ENCODE results near the gene NDUFB3.

NDUFB3 gene

DNA sequence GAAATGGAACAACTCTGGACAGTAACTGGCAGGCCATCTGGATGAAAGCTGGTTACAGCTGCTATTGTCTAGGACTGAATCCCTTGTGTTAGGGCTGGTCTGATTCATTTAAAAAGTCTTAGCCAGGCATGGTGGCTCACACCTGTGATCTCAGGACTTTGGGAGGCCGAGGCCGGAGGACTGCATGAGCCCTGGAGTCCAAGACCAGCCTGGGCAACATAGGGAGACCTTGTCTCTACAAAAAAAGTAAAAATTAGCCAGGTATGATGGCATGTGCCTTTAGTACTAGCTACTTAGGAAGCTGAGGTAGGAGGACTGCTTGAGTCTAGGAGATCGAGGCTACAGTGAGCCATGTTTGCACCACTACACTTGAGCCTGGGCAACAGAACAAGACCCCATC, 28.7 kb downstream of the NDUFB3 start:
- no peak for DNase-seq (ENCODE audit: low read depth)
- TF ChIP-seq, protein P1, sequence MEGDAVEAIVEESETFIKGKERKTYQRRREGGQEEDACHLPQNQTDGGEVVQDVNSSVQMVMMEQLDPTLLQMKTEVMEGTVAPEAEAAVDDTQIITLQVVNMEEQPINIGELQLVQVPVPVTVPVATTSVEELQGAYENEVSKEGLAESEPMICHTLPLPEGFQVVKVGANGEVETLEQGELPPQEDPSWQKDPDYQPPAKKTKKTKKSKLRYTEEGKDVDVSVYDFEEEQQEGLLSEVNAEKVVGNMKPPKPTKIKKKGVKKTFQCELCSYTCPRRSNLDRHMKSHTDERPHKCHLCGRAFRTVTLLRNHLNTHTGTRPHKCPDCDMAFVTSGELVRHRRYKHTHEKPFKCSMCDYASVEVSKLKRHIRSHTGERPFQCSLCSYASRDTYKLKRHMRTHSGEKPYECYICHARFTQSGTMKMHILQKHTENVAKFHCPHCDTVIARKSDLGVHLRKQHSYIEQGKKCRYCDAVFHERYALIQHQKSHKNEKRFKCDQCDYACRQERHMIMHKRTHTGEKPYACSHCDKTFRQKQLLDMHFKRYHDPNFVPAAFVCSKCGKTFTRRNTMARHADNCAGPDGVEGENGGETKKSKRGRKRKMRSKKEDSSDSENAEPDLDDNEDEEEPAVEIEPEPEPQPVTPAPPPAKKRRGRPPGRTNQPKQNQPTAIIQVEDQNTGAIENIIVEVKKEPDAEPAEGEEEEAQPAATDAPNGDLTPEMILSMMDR (conservative IDR thresholded peaks at IDR 0.05; ENCODE audit: low read depth, low read length) = no peak
- no peak overlapping the region for H3K4me3 ChIP-seq (ENCODE audit: low read length)

DNA sequence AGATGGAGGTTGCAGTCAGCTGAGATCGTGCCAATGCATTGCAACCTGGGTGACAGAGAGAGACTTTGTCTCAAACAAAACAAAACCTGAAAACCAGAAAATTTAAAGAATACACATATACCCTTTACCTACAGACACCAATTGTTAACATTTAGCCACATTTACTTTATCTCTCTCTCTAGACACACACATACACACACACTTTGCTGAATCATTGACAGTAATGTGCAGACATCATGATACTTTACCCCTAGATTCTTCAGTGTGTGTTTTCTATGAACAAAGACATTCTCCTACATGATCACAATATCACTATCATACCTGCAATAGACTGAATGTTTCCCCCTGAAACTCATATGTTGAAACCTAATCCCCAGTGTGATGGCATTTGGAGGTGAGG, 34.0 kb downstream of the NDUFB3 start:
- no peak overlapping the region for H3K4me3 ChIP-seq (ENCODE audit: low read length)
- no peak for DNase-seq (ENCODE audit: low read depth)
- TF ChIP-seq, protein P1 (conservative IDR thresholded peaks at IDR 0.05; ENCODE audit: low read depth, low read length) = no peak

DNA sequence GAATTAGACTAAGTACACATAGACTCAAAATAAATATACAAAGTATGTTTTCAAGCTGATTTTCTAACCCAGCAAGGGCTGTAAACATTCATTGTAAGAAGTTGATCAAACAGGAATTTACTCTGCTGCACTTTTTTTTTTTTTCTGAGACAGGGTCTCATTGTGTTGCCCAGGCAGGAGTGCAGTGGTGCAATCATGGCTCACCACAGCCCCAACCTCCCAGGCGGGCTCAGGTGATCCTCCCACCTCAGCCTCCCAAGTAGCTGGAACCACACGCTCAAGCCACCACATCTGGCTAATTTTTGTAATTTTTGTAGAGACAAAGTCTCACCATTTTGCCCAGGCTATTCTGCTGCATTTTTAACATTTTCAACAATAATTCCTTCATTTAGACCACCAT, 35.8 kb downstream of the NDUFB3 start:
- DNase-seq (ENCODE audit: low read depth) = no peak
- TF ChIP-seq, protein P1 (conservative IDR thresholded peaks at IDR 0.05; ENCODE audit: low read depth, low read length) = no peak
- H3K4me3 ChIP-seq (ENCODE audit: low read length) = no peak overlapping the region

DNA sequence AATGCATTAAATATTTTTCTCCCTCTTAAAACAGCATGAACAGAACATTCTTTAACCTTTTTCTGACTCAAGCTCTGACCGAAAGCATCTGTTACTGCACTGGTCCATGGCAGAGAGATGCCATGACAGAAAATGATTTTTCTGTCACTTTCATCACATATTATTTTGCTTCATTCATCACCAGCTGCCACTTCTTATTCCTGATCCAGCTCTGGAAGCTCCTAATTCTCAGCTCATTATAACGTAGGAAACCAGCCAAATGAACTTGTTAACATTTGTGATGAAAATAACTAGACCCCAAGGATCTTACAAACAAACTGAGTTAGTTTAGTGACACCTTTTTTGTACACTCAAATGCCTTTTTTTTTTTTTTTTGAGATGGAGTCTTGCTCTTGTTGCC, 36.5 kb downstream of the NDUFB3 start:
- TF ChIP-seq, protein P1 (conservative IDR thresholded peaks at IDR 0.05; ENCODE audit: low read depth, low read length) = no peak
- H3K4me3 ChIP-seq (ENCODE audit: low read length) = no peak overlapping the region
- DNase-seq (ENCODE audit: low read depth) = no peak

DNA sequence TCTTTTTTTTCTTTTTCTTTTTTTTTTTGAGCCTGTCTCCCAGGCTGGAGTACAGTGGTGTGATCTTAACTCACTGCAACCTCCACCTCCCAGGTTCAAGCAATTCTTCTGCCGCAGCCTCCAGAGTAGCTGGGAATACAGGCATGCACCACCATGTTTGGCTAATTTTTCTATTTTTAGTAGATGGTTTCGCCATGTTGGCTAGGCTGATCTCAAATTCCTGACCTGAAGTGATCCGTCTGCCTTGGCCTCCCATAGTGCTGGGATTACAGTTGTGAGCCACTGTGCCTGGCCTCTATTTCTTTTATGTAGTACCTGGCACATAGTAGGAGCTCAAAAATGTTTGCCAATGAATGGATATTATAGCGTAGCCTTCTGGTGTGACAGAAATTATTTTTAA, 37.4 kb downstream of the NDUFB3 start:
- DNase-seq (ENCODE audit: low read depth) = no peak
- TF ChIP-seq, protein P1 (conservative IDR thresholded peaks at IDR 0.05; ENCODE audit: low read depth, low read length) = no peak

DNA sequence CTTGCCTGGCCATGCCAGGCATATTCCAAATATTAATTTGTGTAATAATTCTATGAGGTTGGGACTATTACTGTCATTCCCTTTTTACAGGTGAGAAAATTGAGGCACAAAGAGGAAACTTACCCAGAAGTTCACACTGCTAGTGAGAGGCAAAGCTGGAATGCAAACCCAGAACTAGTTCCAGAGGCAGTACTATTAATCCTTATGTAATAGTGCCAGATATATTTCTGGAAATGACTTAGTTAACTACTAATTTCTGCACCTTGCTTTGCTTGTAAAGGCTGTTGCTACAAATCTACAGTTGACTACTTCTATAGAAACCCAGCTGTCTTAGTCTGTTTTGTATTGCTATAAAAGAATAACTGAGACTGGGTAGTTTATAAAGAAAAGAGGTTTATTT, 38.8 kb downstream of the NDUFB3 start:
- DNase-seq (ENCODE audit: low read depth) = no peak
- TF ChIP-seq, protein P1 (conservative IDR thresholded peaks at IDR 0.05; ENCODE audit: low read depth, low read length) = no peak
- H3K4me3 ChIP-seq (ENCODE audit: low read length) = no peak overlapping the region

More for the DNA sequence above, 37.4 kb downstream of the NDUFB3 start:
- no peak overlapping the region for H3K4me3 ChIP-seq (ENCODE audit: low read length)

DNA sequence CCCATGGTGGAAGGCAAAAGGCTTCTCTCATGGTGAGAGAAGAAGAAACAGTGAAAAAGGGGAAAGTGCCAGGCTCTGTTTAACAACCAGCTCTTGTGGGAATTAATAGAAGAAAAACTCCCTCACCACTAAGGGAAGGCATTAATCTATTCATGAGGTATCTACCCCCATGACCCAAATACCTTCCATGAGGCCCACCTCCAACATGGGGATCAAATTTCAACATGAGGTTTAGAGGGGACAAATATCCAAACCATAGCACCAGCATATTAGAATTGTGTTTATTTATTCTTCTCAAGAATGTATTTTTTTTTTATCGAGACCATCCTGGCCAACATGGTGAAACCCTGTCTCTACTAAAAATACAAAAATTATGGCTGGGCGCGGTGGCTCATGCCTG, 39.3 kb downstream of the NDUFB3 start:
- H3K4me3 ChIP-seq (ENCODE audit: low read length) = no peak overlapping the region
- TF ChIP-seq, protein P1 (conservative IDR thresholded peaks at IDR 0.05; ENCODE audit: low read depth, low read length) = no peak
- DNase-seq (ENCODE audit: low read depth) = no peak
